Measurements from ENCODE around the gene PRR36. TPM values are rescaled to one million over a fixed set of nuclear protein-coding genes. Genes with fewer than 3 reads are reported as not detected.

The PRR36 gene
- total RNA-seq, 1 donor from 2014 or later: 2.6 TPM

DNA sequence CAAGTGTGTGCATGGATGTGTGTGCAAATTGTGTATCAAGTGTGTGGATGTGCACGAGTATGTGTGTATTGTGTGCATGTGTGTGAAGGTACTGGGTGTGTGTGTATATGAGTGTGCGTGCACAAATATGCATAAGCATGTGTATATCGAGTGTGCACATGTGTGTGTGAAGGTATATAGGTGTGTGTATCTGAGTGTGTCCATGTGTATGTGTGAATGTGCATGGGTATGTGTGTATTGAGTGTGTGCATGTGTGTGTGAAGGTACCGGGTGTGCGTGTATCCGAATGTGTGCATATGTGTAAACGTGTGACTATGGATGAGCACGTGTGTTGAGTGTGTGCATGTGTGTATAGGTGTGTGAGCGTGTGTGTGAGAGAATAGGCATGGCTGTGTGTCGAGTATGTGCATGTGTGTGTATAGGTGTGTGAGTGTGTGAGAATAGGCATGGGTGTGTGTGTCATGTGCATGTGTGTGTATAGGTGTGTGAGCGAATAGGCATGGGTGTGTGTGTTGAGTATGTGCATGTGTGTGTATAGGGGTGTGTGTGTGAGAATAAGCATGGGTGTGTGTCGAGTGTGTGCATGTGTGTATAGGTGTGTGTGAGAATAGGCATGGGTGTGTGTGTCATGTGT lies 31.4 kb downstream of the PRR36 start:
- Histone ChIP-seq H3K4me1 (no peaks in the 10 kb centered on the region), H3K27ac (no peak overlapping the region), H3K36me3 (no peaks in the 10 kb centered on the region), H3K4me3 (no peak overlapping the region), H3K27me3 (no peaks in the 10 kb centered on the region), H3K9me3 (no peaks in the 10 kb centered on the region)
- intact Hi-C loops (cut with DNase I): no loop called here
- no peak for DNase-seq
- ATAC-seq: no peak
- TF ChIP-seq, protein P1, sequence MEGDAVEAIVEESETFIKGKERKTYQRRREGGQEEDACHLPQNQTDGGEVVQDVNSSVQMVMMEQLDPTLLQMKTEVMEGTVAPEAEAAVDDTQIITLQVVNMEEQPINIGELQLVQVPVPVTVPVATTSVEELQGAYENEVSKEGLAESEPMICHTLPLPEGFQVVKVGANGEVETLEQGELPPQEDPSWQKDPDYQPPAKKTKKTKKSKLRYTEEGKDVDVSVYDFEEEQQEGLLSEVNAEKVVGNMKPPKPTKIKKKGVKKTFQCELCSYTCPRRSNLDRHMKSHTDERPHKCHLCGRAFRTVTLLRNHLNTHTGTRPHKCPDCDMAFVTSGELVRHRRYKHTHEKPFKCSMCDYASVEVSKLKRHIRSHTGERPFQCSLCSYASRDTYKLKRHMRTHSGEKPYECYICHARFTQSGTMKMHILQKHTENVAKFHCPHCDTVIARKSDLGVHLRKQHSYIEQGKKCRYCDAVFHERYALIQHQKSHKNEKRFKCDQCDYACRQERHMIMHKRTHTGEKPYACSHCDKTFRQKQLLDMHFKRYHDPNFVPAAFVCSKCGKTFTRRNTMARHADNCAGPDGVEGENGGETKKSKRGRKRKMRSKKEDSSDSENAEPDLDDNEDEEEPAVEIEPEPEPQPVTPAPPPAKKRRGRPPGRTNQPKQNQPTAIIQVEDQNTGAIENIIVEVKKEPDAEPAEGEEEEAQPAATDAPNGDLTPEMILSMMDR (IDR thresholded peaks at IDR 0.05): no peak

DNA sequence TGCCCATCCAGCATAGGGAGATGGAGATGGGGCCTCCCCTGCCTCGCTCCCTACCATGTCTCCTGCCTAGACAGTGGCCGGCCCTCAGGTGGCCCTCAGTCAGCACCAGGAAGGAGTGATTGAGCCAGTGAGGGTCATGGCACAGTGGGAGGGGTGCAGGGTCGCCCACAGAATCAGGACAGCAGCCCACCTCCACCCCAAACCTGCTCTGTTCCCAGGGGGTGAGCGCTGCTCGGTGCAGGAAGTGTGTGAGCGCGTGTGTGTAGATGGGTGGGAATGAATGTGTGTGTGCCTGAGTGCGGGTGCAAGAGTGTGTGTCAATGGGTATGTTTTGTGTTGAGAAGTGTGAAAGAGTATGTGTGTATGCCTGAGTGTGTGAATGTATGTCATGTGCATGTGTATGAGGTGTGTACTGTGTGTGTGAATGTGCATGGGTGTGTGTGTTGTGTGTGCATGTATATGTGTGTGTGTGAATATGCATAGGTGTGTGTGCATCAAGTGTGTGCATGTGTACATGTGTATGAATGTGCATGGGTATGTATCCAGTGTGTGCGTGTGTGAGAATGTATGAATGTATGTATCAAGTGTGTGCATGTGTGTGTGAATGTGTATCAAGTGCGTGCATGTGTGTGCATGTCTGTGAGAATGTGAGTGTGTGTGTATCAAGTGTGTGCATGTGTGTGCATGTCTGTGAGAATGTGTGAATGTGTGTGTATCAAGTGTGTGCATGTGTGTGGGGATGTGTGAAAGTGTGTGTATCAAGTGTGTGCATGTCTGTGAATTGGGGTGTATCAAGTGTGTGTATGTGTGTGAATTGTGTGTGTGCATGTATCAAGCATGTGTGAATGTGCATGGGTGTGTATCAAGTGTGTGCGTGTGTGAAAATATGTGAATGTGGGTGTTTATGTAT lies 32.2 kb downstream of the PRR36 start:
- no peak overlapping the region for H3K27ac ChIP-seq
- H3K27me3 ChIP-seq: no peaks in the 10 kb centered on the region
- ATAC-seq: no peak
- DNase-seq: no peak
- H3K4me3 ChIP-seq: no peak overlapping the region
- intact Hi-C loops (cut with DNase I): no loop called here
- H3K4me1 ChIP-seq: no peaks in the 10 kb centered on the region
- TF ChIP-seq, protein P1 (IDR thresholded peaks at IDR 0.05): no peak
- no peaks in the 10 kb centered on the region for H3K9me3 ChIP-seq
- H3K36me3 ChIP-seq: no peaks in the 10 kb centered on the region

DNA sequence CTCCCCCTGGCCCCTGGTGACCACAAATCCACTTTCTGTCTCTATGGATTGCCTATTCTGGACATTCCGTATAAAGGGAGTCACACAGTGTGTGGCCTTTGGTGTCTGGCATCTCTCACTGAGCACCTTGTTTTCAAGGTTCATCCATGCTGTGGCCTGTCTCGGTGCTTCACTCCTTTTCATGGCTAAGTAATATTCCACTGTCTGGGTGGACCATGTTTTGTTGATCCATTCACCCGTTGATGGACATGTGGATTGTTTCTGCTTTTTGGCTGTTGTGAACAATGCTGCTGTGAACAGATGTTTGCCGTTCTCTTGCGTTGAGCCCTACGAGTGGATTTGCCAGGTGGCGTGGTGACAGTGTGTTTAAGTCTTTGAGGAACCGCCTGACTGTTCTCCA lies 33.6 kb downstream of the PRR36 start:
- no peak overlapping the region for H3K4me3 ChIP-seq
- no peaks in the 10 kb centered on the region for H3K27me3 ChIP-seq
- no peaks in the 10 kb centered on the region for H3K9me3 ChIP-seq
- no peak for DNase-seq
- intact Hi-C loops (cut with DNase I): no loop called here
- no peak for ATAC-seq
- no peaks in the 10 kb centered on the region for H3K36me3 ChIP-seq
- no peak overlapping the region for H3K27ac ChIP-seq
- TF ChIP-seq, protein P1 (IDR thresholded peaks at IDR 0.05): no peak
- H3K4me1 ChIP-seq: no peaks in the 10 kb centered on the region

- Histone ChIP-seq H3K27ac (no peak overlapping the region), H3K9me3 (no peaks in the 10 kb centered on the region), H3K4me1 (no peaks in the 10 kb centered on the region), H3K4me3 (no peak overlapping the region), H3K27me3 (no peaks in the 10 kb centered on the region), H3K36me3 (no peaks in the 10 kb centered on the region)
- TF ChIP-seq, protein P1 (IDR thresholded peaks at IDR 0.05): no peak
- ATAC-seq (no peak), DNase-seq (no peak)
- intact Hi-C loops (cut with DNase I): no loop called here
These were observed 34.7 kb downstream of the PRR36 start for GRCh38 chr19:7839476-7839875.

DNA sequence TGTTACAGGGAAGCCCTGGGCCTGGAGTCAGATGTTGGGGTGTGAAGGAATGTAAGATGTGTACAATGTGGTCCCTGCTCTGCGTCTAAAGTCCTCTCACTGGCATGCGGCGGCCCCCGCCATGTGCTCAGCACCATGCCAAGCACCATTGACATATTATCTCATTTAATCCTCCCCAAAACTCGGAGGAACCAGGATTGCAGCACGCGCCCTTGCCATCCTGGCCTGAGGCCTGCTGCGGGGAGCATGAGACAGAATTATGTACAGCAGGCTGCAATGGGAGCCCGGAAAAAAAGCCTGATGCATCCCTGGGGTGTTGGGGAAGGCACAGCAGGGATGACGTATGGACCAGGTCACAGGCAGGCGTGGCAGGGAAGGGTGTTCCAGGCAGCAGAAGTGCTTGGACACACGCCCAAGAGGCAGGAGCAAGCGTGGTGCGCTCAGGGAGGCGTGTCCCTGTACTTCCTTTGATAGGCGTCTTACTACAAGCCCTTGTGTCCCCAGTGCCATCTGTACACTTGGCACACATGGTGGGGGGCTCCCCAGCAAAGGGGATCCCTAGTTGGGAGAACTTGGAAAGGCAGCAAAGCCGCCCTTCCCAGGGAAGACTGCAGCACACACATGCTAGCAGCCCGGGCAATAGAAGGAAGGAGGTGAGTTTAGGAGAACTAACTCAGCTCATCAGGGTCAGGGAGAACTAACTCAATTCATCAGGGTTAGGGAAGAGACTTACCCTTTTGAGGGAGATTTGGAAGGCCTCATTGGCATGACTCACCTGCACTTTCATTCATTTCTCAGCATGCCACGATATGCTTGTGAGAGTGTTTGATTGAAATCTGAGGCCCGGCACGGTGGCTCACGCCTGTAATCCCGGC lies 40.7 kb downstream of the PRR36 start:
- Histone ChIP-seq H3K27ac (peak overlapping the region; percentile 48), H3K36me3 (no peaks in the 10 kb centered on the region), H3K4me1 (peaks cover 9% of the 10 kb centered on the region), H3K27me3 (no peaks in the 10 kb centered on the region), H3K4me3 (no peak overlapping the region), H3K9me3 (no peaks in the 10 kb centered on the region)
- intact Hi-C loops (cut with DNase I): no loop called here
- DNase-seq (peak; percentile 93), ATAC-seq (peak; percentile 39)
- TF ChIP-seq, protein P1 (IDR thresholded peaks at IDR 0.05): no peak
